ENCODE data around the gene LRRC23. TPM values are rescaled to one million over a fixed set of nuclear protein-coding genes. Genes with fewer than 3 reads are reported as not detected.
"Not testable (repeated sequence)": the region's sequence is repeated elsewhere in the genome, so short reads cannot be mapped to it uniquely, and the experiment has no call there.

Gene LRRC23
- total RNA-seq, 4 donors from 2014 or later, result 8.8 to 16.6 (median 13.6) TPM

DNA sequence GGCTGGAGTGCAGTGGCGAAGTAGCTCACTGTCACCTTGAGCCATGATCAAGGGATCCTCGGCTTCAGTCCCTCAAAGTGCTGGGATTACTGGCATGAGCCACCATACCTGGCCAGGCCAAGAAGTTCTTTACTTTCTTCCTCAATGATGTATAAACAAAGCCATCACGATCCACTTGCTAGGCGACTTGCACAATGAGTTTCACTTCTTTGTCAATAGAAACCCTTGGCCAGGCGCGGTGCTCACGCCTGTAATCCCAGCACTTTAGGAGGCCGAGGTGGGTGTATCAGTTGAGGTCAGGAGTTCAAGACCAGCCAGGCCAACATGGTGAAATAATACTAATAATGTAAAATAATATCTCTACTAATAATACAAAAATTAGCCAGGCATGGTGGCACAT, 17.2 kb upstream of the LRRC23 start:
- Histone ChIP-seq H3K4me1 (peaks cover 0 to 19% (median 4%) of the 10 kb centered on the region in 3 donors), H3K27me3 (no peaks in the 10 kb centered on the region), H3K4me3 (no peak overlapping the region), H3K9me3 (no peaks in the 10 kb centered on the region), H3K36me3 (peaks cover 0 to 33% of the 10 kb centered on the region in 2 donors), H3K27ac (no peak overlapping the region)
- 77% methylated on average over 8 of the region's 8 CpGs; no CpG with 5 or more reads in 1 of the 2 donors for WGBS, 2 donors (ENCODE audit: low coverage in 1 of 2)
- TF ChIP-seq, protein P1, sequence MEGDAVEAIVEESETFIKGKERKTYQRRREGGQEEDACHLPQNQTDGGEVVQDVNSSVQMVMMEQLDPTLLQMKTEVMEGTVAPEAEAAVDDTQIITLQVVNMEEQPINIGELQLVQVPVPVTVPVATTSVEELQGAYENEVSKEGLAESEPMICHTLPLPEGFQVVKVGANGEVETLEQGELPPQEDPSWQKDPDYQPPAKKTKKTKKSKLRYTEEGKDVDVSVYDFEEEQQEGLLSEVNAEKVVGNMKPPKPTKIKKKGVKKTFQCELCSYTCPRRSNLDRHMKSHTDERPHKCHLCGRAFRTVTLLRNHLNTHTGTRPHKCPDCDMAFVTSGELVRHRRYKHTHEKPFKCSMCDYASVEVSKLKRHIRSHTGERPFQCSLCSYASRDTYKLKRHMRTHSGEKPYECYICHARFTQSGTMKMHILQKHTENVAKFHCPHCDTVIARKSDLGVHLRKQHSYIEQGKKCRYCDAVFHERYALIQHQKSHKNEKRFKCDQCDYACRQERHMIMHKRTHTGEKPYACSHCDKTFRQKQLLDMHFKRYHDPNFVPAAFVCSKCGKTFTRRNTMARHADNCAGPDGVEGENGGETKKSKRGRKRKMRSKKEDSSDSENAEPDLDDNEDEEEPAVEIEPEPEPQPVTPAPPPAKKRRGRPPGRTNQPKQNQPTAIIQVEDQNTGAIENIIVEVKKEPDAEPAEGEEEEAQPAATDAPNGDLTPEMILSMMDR (IDR thresholded peaks at IDR 0.05), result no peak
- TF ChIP-seq POLR2A (IDR thresholded peaks at IDR 0.05) (no peak), EP300 (IDR thresholded peaks at IDR 0.05) (no peak), POLR2AphosphoS5 (IDR thresholded peaks at IDR 0.05) (no peak)
- no peak for ATAC-seq

- 100% methylated on average over 1 to 2 of the region's 2 CpGs for WGBS, 2 donors (ENCODE audit: low coverage in 1 of 2)
- Histone ChIP-seq H3K27ac (no peak overlapping the region), H3K9me3 (no peaks in the 10 kb centered on the region), H3K27me3 (no peaks in the 10 kb centered on the region), H3K36me3 (peaks cover 0 to 24% of the 10 kb centered on the region in 2 donors), H3K4me1 (peaks cover 0 to 19% (median 4%) of the 10 kb centered on the region in 3 donors), H3K4me3 (no peak overlapping the region)
- TF ChIP-seq EP300 (IDR thresholded peaks at IDR 0.05) (no peak), POLR2AphosphoS5 (IDR thresholded peaks at IDR 0.05) (no peak), POLR2A (IDR thresholded peaks at IDR 0.05) (no peak)
- TF ChIP-seq, protein P1 (IDR thresholded peaks at IDR 0.05), result no peak
- ATAC-seq, result no peak
Observed at GRCh38 chr12:6888360-6888759, 16.3 kb upstream of the LRRC23 start.

GRCh38 chr12:6888794-6889193, 15.8 kb upstream of the LRRC23 start:
- H3K9me3 ChIP-seq, H3K27ac ChIP-seq, H3K27me3 ChIP-seq, H3K4me3 ChIP-seq, ATAC-seq: not testable (repeated sequence)
- H3K36me3 ChIP-seq, result peaks cover 0 to 19% of the 10 kb centered on the region in 2 donors
- 71 to 74% methylated on average over 3 to 7 of the region's 7 CpGs for WGBS, 2 donors (ENCODE audit: low coverage in 1 of 2)
- peaks cover 0 to 19% (median 4%) of the 10 kb centered on the region in 3 donors for H3K4me1 ChIP-seq

DNA sequence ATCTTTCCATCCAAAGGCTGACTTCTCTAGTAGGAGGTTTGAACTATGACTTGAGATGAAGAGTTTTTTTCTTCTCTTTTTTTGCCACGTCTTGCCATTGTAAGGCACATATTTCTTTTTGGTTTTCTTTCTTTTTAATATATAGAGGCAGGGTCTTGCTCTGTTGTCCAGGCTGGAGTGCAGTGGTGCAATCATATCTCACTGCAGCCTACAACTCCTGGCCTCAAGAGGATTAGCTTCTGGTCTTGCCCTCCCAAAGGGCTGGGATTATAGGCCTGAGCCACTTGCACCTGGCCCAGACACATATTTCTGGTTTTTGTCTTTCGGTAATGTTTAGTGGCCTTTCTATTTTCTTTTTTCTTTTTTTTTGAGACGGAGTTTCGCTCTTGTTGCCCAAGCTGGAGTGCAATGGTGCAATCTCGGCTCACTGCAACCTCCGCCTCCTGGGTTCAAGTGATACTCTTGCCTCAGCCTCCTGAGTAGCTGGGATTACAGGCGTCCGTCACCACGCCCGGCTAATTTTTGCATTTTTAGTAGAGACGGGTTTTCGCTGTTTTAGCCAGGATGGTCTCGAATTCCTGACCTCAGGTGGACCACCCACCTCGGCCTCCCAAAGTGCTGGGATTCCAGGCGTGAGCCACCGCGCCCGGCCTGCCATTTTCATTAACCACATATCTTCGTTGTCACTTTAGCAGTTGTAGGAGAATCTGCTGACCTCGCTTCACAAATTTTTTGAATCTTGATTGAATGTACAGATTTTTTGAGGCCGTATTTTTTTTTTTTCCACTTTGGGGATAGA, 14.6 kb upstream of the LRRC23 start:
- peaks cover 0 to 19% (median 4%) of the 10 kb centered on the region in 3 donors for H3K4me1 ChIP-seq
- H3K36me3 ChIP-seq, H3K27me3 ChIP-seq, ATAC-seq, H3K4me3 ChIP-seq, H3K9me3 ChIP-seq: not testable (repeated sequence)
- peak overlapping the region; percentile 85 to 93 (median 91) for H3K27ac ChIP-seq
- 91 to 94% methylated on average over 14 of the region's 21 CpGs for WGBS, 2 donors (ENCODE audit: low coverage in 1 of 2)

DNA sequence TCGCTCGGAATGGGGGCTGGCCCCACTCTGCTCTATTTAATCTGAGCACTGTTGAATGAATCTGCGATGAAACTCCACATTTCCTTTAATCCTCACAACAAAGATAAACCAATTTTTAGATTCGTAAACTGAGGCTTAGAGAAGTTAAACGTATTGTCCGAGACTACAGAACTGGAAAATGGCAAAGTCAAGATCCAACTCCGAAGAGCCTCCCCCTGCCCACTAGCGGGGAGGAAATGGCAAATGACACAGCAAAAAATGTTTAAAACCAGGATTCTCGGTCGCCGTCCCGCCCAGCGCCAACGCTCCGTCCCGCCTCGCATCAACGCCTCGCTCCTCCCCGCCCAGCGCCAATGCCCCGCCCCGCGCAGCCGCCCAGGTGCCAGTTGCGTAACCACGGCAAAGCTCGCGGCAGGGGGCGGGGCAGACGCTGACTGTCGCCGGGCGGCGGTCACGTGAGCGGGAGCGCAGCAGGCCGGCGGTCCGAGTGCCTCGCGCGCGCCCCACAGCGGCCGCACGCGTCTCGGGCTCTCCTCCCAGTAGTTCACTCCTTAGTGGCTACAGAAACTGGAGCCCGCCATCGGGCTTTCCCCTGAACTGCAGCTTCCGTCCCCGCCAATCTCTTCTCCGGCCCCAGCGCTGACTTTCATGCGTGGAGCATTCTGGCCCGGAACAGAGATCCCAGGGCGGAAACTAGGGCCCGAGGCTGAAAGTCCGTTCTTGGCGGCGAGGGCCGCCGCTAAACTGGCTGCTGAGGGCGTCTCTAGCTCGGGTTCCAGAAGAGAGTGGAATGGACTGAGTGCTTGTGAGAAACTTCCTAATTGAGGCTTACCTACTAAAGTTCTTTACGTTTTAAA, 13.6 kb upstream of the LRRC23 start:
- no peaks in the 10 kb centered on the region for H3K36me3 ChIP-seq
- H3K27ac ChIP-seq, result peak overlapping the region; percentile 85 to 93 (median 91)
- TF ChIP-seq, protein P1 (IDR thresholded peaks at IDR 0.05), result peak in 3 of 4 experiments; percentile 90 to 97 (median 93)
- TF ChIP-seq EP300 (IDR thresholded peaks at IDR 0.05) (no peak), POLR2AphosphoS5 (IDR thresholded peaks at IDR 0.05) (peak; percentile 86), POLR2A (IDR thresholded peaks at IDR 0.05) (peak; percentile 39 to 68)
- peak overlapping the region; percentile 47 to 54 for H3K4me3 ChIP-seq
- H3K9me3 ChIP-seq, result no peaks in the 10 kb centered on the region
- ATAC-seq, result peak; percentile 97
- WGBS, 2 donors (ENCODE audit: low coverage in 1 of 2), result 2 to 9% methylated on average over 9 of the region's 68 CpGs
- H3K4me1 ChIP-seq, result peaks cover 0 to 19% (median 4%) of the 10 kb centered on the region in 3 donors
- H3K27me3 ChIP-seq, result no peaks in the 10 kb centered on the region
